ENCODE data around the gene ZAP70. TPM values are rescaled to one million over a fixed set of nuclear protein-coding genes. Genes with fewer than 3 reads are reported as not detected.

The ZAP70 gene
- total and polyA plus RNA-seq, 10 of the 15 experiments (the other 5 are each of a cell fraction or from before 2014, with no cell fraction given), result 0.18 to 2.9 (median 1.2) TPM; not detected in 1

DNA sequence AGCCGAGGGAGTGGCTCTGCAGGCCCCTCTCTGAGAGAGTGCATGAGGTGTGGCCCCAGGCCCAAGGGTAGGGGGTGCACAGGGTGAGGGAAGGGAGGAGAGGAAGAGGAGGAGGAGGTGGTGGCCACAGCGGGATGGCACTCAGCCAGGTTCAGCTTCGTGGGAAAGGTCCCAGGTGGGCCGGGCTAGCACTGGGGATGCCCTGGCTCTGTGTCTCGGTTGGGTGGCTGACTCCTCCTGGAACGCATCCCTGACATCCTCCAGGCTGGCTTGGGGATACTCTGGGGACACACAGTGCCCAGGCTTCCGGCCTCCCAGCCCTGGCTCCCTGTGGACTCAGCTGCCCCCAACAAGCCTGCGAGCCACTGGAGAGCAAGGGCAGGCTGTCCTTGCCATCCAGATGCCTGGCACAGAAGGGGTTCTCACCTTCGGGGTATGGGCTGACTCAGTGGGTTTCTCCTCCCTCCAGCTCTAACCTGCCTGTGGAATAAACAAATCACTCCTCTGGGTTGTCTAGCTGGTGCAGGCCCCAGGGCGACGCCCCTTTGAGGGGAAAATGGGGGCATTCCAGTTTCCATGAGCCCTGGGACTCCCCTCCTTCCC lies 582 bp upstream of the ZAP70 start:
- Histone ChIP-seq H3K27ac (ENCODE audit: control insufficient read depth, insufficient read depth) (no peak overlapping the region), H3K9me3 (replicated peaks; ENCODE audit: control insufficient read depth, insufficient read depth, low read length) (no peaks in the 10 kb centered on the region), H3K4me2 (ENCODE audit: control insufficient read depth, insufficient read depth) (no peak overlapping the region), H3K79me2 (ENCODE audit: control insufficient read depth, insufficient read depth, low read length) (no peaks in the 10 kb centered on the region), H3K4me1 (ENCODE audit: control insufficient read depth, insufficient read depth, low read length) (0 out of 2 replicates have a peak, but pooled peaks cover 3% of the 10 kb centered on the region), H3K27me3 (replicated peaks in 1 of 2; ENCODE audit: control insufficient read depth in 2 of 2, insufficient read depth in 2 of 2, low read length in 1 of 2) (no peaks in the 10 kb centered on the region), H3K4me3 (no peak overlapping the region), H3K36me3 (ENCODE audit: control insufficient read depth in 2 of 2, insufficient read depth in 2 of 2, low read length in 1 of 2) (no peaks in the 10 kb centered on the region), H2AFZ (ENCODE audit: control insufficient read depth, low read depth, low read length) (peak overlapping the region; percentile 56; the same call in 1 of the 2 replicates), H3K9ac (ENCODE audit: control insufficient read depth, insufficient read depth, low read length) (no peak overlapping the region), H4K20me1 (ENCODE audit: control insufficient read depth, insufficient read depth) (no peaks in the 10 kb centered on the region)
- SMC1A ChIA-PET (ENCODE audit: uncharacterized antibody, unreplicated experiment), result no interaction called here
- TF ChIP-seq CHD1 (IDR thresholded peaks at IDR 0.05; ENCODE audit: low read depth, low read length) (no peak), NFIC (IDR thresholded peaks at IDR 0.05; ENCODE audit: low read depth, low read length) (no peak), BCL11A (IDR thresholded peaks at IDR 0.05; ENCODE audit: low read depth, low read length) (no peak), RELA (IDR thresholded peaks at IDR 0.05; ENCODE audit: borderline replicate concordance, partially characterized antibody) (no peak), SUZ12 (IDR thresholded peaks at IDR 0.05; ENCODE audit: unreplicated experiment) (no peak)
- TF ChIP-seq, protein P1, sequence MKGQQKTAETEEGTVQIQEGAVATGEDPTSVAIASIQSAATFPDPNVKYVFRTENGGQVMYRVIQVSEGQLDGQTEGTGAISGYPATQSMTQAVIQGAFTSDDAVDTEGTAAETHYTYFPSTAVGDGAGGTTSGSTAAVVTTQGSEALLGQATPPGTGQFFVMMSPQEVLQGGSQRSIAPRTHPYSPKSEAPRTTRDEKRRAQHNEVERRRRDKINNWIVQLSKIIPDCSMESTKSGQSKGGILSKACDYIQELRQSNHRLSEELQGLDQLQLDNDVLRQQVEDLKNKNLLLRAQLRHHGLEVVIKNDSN (IDR thresholded peaks at IDR 0.05; ENCODE audit: borderline replicate concordance, extremely low read length, insufficient read depth, low read depth, low read length), result no peak
- TF ChIP-seq, protein P2, sequence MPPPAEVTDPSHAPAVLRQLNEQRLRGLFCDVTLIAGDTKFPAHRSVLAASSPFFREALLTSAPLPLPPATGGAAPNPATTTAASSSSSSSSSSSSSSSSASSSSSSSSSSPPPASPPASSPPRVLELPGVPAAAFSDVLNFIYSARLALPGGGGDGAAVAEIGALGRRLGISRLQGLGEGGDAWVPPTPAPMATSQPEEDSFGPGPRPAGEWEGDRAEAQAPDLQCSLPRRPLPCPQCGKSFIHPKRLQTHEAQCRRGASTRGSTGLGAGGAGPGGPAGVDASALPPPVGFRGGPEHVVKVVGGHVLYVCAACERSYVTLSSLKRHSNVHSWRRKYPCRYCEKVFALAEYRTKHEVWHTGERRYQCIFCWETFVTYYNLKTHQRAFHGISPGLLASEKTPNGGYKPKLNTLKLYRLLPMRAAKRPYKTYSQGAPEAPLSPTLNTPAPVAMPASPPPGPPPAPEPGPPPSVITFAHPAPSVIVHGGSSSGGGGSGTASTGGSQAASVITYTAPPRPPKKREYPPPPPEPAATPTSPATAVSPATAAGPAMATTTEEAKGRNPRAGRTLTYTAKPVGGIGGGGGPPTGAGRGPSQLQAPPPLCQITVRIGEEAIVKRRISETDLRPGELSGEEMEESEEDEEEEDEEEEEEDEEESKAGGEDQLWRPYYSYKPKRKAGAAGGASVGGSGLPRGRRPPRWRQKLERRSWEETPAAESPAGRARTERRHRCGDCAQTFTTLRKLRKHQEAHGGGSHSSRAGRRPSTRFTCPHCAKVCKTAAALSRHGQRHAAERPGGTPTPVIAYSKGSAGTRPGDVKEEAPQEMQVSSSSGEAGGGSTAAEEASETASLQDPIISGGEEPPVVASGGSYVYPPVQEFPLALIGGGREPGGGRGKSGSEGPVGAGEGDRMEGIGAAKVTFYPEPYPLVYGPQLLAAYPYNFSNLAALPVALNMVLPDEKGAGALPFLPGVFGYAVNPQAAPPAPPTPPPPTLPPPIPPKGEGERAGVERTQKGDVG (CRISPR knock-in tag; IDR thresholded peaks at IDR 0.05), result no peak
- TF ChIP-seq, protein P3, sequence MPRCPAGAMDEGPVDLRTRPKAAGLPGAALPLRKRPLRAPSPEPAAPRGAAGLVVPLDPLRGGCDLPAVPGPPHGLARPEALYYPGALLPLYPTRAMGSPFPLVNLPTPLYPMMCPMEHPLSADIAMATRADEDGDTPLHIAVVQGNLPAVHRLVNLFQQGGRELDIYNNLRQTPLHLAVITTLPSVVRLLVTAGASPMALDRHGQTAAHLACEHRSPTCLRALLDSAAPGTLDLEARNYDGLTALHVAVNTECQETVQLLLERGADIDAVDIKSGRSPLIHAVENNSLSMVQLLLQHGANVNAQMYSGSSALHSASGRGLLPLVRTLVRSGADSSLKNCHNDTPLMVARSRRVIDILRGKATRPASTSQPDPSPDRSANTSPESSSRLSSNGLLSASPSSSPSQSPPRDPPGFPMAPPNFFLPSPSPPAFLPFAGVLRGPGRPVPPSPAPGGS (IDR thresholded peaks at IDR 0.05; ENCODE audit: borderline replicate concordance, insufficient read depth, low read depth, low read length, poor library complexity, severe bottlenecking), result no peak
- TF ChIP-seq, protein P4, sequence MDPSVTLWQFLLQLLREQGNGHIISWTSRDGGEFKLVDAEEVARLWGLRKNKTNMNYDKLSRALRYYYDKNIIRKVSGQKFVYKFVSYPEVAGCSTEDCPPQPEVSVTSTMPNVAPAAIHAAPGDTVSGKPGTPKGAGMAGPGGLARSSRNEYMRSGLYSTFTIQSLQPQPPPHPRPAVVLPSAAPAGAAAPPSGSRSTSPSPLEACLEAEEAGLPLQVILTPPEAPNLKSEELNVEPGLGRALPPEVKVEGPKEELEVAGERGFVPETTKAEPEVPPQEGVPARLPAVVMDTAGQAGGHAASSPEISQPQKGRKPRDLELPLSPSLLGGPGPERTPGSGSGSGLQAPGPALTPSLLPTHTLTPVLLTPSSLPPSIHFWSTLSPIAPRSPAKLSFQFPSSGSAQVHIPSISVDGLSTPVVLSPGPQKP (IDR thresholded peaks at IDR 0.05; ENCODE audit: low read depth, low read length), result no peak
- TF ChIP-seq, protein P5, sequence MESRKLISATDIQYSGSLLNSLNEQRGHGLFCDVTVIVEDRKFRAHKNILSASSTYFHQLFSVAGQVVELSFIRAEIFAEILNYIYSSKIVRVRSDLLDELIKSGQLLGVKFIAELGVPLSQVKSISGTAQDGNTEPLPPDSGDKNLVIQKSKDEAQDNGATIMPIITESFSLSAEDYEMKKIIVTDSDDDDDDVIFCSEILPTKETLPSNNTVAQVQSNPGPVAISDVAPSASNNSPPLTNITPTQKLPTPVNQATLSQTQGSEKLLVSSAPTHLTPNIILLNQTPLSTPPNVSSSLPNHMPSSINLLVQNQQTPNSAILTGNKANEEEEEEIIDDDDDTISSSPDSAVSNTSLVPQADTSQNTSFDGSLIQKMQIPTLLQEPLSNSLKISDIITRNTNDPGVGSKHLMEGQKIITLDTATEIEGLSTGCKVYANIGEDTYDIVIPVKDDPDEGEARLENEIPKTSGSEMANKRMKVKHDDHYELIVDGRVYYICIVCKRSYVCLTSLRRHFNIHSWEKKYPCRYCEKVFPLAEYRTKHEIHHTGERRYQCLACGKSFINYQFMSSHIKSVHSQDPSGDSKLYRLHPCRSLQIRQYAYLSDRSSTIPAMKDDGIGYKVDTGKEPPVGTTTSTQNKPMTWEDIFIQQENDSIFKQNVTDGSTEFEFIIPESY (IDR thresholded peaks at IDR 0.05), result no peak
- POLR2A ChIA-PET, result no interaction called here
- FAIRE-seq, result no peak
- CTCF ChIA-PET, result interaction anchor here (0.9 to 1.1 kb wide), 4 partner anchors 11 to 476 kb away, joined by 3 to 4 read pairs (median 3); no protein-coding TSS in a partner anchor
- 43% methylated on average over 11 of the region's 11 CpGs for WGBS (ENCODE audit: insufficient coverage, insufficient replicate concordance, low lambda C conversion rate, missing lambda C conversion rate)
- RAD21 ChIA-PET (ENCODE audit: unreplicated experiment), result no interaction called here
- intact Hi-C loops (cut with micrococcal nuclease; ENCODE audit: unreplicated experiment) (no loop called here), in situ Hi-C loops (cut with MboI) (no loop called here)
- no peak for DNase-seq (ENCODE audit: low read depth, low spot score)
- ATAC-seq, result no peak
- no TSS peak for BruUV-seq (replicated peaks)
